Pancreas (tissue), 10 donors: ENCODE data around the gene SLCO2B1. TPM values are rescaled to one million over a fixed set of nuclear protein-coding genes. Genes with fewer than 3 reads are reported as not detected.
A peak's percentile ranks its signal among the peaks of the same experiment; 100 is the strongest.

Source experiments
- ATAC-seq, 4 donors: fragments of 200-7000 bp; cut with Tn5 transposase; one replicate each; pipeline versions ENCODE4 v1.8.0 to v1.9.1; 2020; ENCODE audit warnings: mild to moderate bottlenecking in 4 of 4, moderate library complexity in 4 of 4
- DNase-seq, 6 donors: peaks; one replicate each; pipeline ENCODE4 v3.0.0-alpha.2; 2020
- FAIRE-seq: peaks from 2 replicates; lab custom pipeline; 2012; peaks lifted over from hg19 to GRCh38; lab: Jason Lieb, UNC
- H3K27ac ChIP-seq, 4 donors: fragments of 200-600 bp; sonication (generic); 1 replicate in 3 of 4; 2 replicates in 1 of 4; pipeline versions ENCODE4 v1.5.0 to v1.8.0; 2020
- H3K27me3 ChIP-seq, 4 donors: fragments of 200-600 bp; one replicate each; pipeline ENCODE4 v1.8.0; 2021
- H3K36me3 ChIP-seq, 3 donors: fragments of 200-600 bp; sonication (generic) in 1 of 3; one replicate each; pipeline versions ENCODE4 v1.5.0 to v1.8.0; 2020 to 2021
- H3K4me1 ChIP-seq, 3 donors: fragments of 200-600 bp; one replicate each; pipeline ENCODE4 v1.8.0; 2021
- H3K4me3 ChIP-seq, 4 donors: fragments of 200-600 bp; sonication (generic) in 2 of 4; one replicate each; pipeline versions ENCODE4 v1.5.0 to v1.8.0; 2020 to 2021
- H3K9me3 ChIP-seq, 4 donors: fragments of 200-600 bp; one replicate each; pipeline ENCODE4 v1.8.0; 2021
- WGBS, 2 donors: extraction: QIAGEN DNeasy Blood & Tissue Kit; methylation state at CpG; one replicate each; pipeline ENCODE4 v1.1.7; 2013; 5-methylcytosine and 5-hydroxymethylcytosine counted together
- intact Hi-C, 3 donors: fragments of 100-400 bp; cut with DNase I; formaldehyde crosslinking; loops; one replicate each; pipeline versions ENCODE4 v1.11.1 to v1.14.2; 2022
- polyA plus RNA-seq, 2 donors: library from polyadenylated mRNA; stranded (reverse); fragments of 200-250 nt; gene quantifications; one replicate each; pipeline ENCODE4 v1.2.3, GENCODE V29; 2013
- total RNA-seq, 6 donors: library from RNA; stranded (reverse); fragmentation: NEBNext Ultra II Directional in 4 of 6; extraction: Animal tissue kit (Norgen Biotek cat#: 25700) in 4 of 6; gene quantifications; one replicate each; pipeline versions ENCODE4 v1.2.1 to v1.2.4, GENCODE V29; 2021 to 2023
- TF ChIP-seq, protein P1 (sequence below), 4 donors: fragments of 200-600 bp; sonication (generic) in 3 of 4; IDR thresholded peaks; one replicate each; pipeline versions ENCODE4 v1.5.0 to v1.8.0; 2021; ENCODE audit warnings: antibody characterized with exemption in 4 of 4
- donor health status: healthy with polysubstance abuse.
- donor health status: DM: no; HTN: no; CAD: no; lungs with moderate emphysema.
- donor health status: DM: no; HTN: no; CAD: no.
- donor health status: control.
- donor health status: control.
- donor health status: Bipolar disorder and iron deficiency.
- donor health status: DM: yes; HTN: yes; CAD: no.
- donor health status: DM: no; HTN: no; CAD: no.
- donor health status: DM: no; HTN: no; CAD: no.
- donor health status: DM: yes; HTN: yes; CAD: no.

Gene SLCO2B1
- total and polyA plus RNA-seq, 8 donors: 3.6 to 71.4 (median 25.9) TPM

DNA sequence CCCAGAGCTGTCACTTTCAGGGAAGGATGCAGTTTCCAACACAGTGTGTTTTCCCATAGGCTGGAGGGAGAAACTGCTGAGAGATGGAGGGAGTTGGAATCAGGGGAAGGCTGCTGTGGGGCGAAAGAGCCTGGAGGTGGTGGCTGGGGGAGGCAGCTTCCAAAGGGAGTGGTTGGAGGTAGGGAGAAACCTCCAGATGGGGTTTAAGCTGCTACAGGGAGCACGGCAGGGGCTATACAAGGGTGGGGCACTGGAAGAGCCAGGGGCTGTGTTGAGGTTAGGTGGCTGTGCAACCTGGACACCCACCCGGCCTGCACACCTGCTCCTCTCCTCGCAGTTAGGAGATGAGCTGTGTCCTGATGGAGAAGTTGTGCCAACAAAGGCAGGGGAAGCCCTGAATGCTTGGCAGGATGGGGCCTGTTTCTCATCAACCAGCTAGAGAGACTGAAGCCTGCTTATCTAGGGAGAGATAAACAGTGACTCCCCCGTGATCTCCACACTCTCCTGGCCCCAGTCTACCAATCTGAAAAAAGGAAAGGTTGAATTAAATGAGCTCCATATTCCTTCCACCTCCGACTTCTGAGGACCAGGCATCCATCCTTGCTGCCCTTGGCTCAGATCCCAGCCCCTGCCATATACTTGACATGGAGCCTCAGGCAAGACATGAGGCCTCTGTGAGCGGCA, 3.6 kb upstream of the SLCO2B1 start:
- intact Hi-C loops: loop anchor here in 1 of 3 donors (5.0 kb wide), 1 partner anchor 50 kb away; no protein-coding TSS in a partner anchor
- Histone ChIP-seq H3K4me1 (peaks cover 0 to 10% (median 4%) of the 10 kb centered on the region in 3 donors), H3K27me3 (no peaks in the 10 kb centered on the region), H3K27ac (no peak overlapping the region), H3K36me3 (no peaks in the 10 kb centered on the region), H3K4me3 (no peak overlapping the region), H3K9me3 (no peaks in the 10 kb centered on the region)
- 85% methylated on average over 7 of the region's 7 CpGs for WGBS, 2 donors
- FAIRE-seq (no peak), DNase-seq (no peak), ATAC-seq (no peak)
- TF ChIP-seq, protein P1, sequence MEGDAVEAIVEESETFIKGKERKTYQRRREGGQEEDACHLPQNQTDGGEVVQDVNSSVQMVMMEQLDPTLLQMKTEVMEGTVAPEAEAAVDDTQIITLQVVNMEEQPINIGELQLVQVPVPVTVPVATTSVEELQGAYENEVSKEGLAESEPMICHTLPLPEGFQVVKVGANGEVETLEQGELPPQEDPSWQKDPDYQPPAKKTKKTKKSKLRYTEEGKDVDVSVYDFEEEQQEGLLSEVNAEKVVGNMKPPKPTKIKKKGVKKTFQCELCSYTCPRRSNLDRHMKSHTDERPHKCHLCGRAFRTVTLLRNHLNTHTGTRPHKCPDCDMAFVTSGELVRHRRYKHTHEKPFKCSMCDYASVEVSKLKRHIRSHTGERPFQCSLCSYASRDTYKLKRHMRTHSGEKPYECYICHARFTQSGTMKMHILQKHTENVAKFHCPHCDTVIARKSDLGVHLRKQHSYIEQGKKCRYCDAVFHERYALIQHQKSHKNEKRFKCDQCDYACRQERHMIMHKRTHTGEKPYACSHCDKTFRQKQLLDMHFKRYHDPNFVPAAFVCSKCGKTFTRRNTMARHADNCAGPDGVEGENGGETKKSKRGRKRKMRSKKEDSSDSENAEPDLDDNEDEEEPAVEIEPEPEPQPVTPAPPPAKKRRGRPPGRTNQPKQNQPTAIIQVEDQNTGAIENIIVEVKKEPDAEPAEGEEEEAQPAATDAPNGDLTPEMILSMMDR (IDR thresholded peaks at IDR 0.05): no peak

DNA sequence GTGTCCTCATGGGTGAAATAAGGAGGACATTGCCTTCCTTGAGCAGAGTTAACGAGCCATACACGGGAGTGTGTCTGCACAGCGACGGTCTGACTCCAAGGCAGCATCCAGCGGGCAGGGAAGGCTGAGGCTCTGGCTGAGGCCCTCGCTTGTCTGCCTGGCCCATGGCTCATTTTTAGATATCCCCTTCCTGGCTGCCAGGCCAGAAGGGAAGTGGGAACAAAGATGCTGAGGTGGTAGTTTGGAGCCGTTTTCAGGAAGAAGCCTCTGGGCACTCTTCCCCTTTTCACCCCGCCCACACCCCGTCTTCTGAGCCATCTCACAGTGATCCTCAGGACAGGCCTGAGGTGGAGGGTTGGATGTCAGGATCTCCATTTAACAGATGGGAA, 3.0 kb upstream of the SLCO2B1 start:
- TF ChIP-seq, protein P1 (IDR thresholded peaks at IDR 0.05): no peak
- FAIRE-seq: no peak
- H3K27me3 ChIP-seq: no peaks in the 10 kb centered on the region
- intact Hi-C loops: loop anchor here in 1 of 3 donors (5.0 kb wide), 1 partner anchor 49 kb away; no protein-coding TSS in a partner anchor
- H3K27ac ChIP-seq: no peak overlapping the region
- H3K9me3 ChIP-seq: no peaks in the 10 kb centered on the region
- peak in 1 of 6 donors; percentile 43 for DNase-seq
- WGBS, 2 donors: 83 to 88% methylated on average over 9 of the region's 9 CpGs
- no peak for ATAC-seq
- no peaks in the 10 kb centered on the region for H3K36me3 ChIP-seq
- H3K4me3 ChIP-seq: no peak overlapping the region
- peaks cover 0 to 10% (median 4%) of the 10 kb centered on the region in 3 donors for H3K4me1 ChIP-seq

DNA sequence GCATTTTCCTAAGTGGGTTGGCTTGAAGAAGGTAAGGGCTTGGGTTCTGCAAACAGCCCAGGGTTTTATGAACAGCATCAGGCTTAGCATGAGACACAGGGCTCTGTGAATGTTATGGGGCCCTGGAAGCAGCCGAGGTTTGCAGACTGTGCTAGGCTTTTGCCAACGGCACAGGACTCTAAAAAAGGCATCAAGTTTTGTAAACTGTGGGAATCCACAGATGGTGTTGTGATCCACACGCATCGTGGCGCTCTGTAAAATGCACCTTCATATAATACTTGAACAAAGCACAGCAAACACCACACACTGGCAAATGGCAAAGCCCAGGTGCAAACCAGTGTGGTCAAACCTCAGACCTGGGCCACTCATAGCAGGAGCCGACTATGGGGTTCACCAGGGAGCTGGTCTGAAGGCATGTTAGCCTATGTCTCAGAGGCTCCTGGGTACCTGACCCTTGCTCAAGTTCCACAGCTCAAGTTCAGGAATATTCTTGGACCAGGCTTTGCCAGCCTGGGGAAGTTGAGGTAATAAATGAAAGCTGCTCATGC, 2.4 kb upstream of the SLCO2B1 start:
- H3K9me3 ChIP-seq: no peaks in the 10 kb centered on the region
- TF ChIP-seq, protein P1 (IDR thresholded peaks at IDR 0.05): no peak
- H3K27ac ChIP-seq: no peak overlapping the region
- no peak overlapping the region for H3K4me3 ChIP-seq
- ATAC-seq: no peak
- peaks cover 0 to 10% (median 5%) of the 10 kb centered on the region in 3 donors for H3K4me1 ChIP-seq
- intact Hi-C loops: loop anchor here in 1 of 3 donors (5.0 kb wide), 1 partner anchor 49 kb away; no protein-coding TSS in a partner anchor
- FAIRE-seq: no peak
- WGBS, 2 donors: 50 to 51% methylated on average over 6 of the region's 6 CpGs
- DNase-seq: no peak
- H3K27me3 ChIP-seq: no peaks in the 10 kb centered on the region
- no peaks in the 10 kb centered on the region for H3K36me3 ChIP-seq

DNA sequence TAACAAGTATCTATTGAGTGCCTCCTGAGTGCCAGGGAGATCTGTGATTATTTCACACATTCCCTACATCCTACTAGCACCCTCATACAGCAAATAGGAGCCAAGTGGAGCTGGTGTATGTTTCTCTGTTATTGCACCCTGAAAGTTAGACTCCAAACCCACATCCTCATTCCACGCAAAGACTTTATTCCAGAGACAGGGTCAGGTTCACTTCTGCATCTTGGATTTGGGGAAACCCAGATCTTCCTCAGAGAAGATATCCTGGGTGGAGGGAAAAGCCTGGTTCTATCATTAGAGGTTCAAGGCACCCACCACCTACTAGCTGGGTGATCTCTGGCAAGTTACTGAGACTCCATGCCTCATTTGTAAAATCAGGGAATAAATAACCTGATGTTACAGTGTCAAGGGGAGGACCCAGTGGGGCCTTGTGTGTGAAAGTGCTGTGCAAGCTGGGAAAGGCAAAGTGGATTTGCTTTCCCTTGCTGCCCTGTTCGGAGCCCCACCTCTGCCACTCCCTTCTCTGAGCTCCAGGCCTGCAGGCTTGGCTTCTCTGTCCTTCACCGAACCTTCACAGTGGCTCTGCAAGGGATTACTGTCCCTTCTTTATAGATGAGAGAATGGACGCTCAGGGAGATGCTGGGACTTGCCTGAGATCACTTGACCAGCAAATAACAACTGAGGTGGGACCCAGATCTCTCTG, 991 bp upstream of the SLCO2B1 start:
- DNase-seq (no peak), FAIRE-seq (no peak), ATAC-seq (no peak)
- Histone ChIP-seq H3K9me3 (no peaks in the 10 kb centered on the region), H3K4me3 (no peak overlapping the region), H3K27me3 (no peaks in the 10 kb centered on the region), H3K4me1 (peaks cover 7 to 17% (median 16%) of the 10 kb centered on the region in 3 donors), H3K36me3 (no peaks in the 10 kb centered on the region), H3K27ac (no peak overlapping the region)
- intact Hi-C loops: loop anchor here in 1 of 3 donors (5.0 kb wide), 1 partner anchor 47 kb away; no protein-coding TSS in a partner anchor
- TF ChIP-seq, protein P1 (IDR thresholded peaks at IDR 0.05): no peak
- 62 to 71% methylated on average over 4 of the region's 4 CpGs for WGBS, 2 donors
